K562 (cell line): ENCODE measurements around the gene RNF186. TPM values are rescaled to one million over a fixed set of nuclear protein-coding genes. Genes with fewer than 3 reads are reported as not detected.

Source experiments
- ATAC-seq: fragments of 200-7000 bp; cut with Tn5 transposase; 3 replicates; pipeline ENCODE4 v1.9.1; 2020; ENCODE audit warnings: moderate library complexity
- BruUV-seq: library from RNA; stranded (reverse); fragments of 400-500 nt; replicated peaks from 2 replicates; lab custom pipeline; 2021; lab: Mats Ljungman, UMichigan
- CTCF ChIA-PET: fragments of 300-600 bp; formaldehyde crosslinking; extraction: SDS; loops from one replicate; lab custom pipeline; 2021; ENCODE audit warnings: low intra/inter-chr PET ratio; lab: Yijun Ruan, JAX
- POLR2A ChIA-PET: fragments of 300-600, 350-650 bp; sonication (Branson Sonifier 250); formaldehyde crosslinking; extraction: SDS; loops from one replicate; lab custom pipeline; 2021; ENCODE audit warnings: antibody characterized with exemption, inconsistent platforms; lab: Yijun Ruan, JAX
- DNase-seq, 4 experiments: peaks; one replicate each; pipeline versions ENCODE4 v3.0.0 to v3.0.0-alpha.2; 2011 to 2018; ENCODE audit warnings: low spot score in 3 of 4, mixed read lengths in 3 of 4; ENCODE audit errors: extremely low read depth in 1 of 4
- FAIRE-seq: peaks from 2 replicates; lab custom pipeline; 2011; peaks lifted over from hg19 to GRCh38; lab: Jason Lieb, UNC
- H2AFZ ChIP-seq: 2 replicates; pipeline ENCODE4 v1.6.0; 2011; ENCODE audit warnings: low read depth, low read length, control low read depth, inconsistent platforms
- H3K27ac ChIP-seq: fragments of 200-600 bp; 3 replicates; pipeline ENCODE4 v1.8.0; 2011; ENCODE audit warnings: low read depth, mild to moderate bottlenecking, control low read depth, inconsistent platforms, low read length, moderate library complexity, mixed read lengths; ENCODE audit errors: extremely low read depth
- H3K27me3 ChIP-seq, 2 experiments: fragments of 300-600 bp in 1 of 2; 2 replicates in 1 of 2; 3 replicates in 1 of 2; pipeline versions ENCODE4 v1.6.0 to v1.8.0; 2011; ENCODE audit warnings: inconsistent platforms in 2 of 2, low read length in 2 of 2, mild to moderate bottlenecking in 1 of 2, mixed read lengths in 1 of 2, moderate library complexity in 1 of 2; ENCODE audit not compliant: control insufficient read depth in 2 of 2, insufficient read depth in 2 of 2
- H3K36me3 ChIP-seq: fragments of 300-600 bp; 3 replicates; pipeline ENCODE4 v1.8.0; 2011; ENCODE audit warnings: mild to moderate bottlenecking, low read length, inconsistent platforms; ENCODE audit not compliant: control insufficient read depth, insufficient read depth
- H3K4me1 ChIP-seq, 2 experiments: fragments of 200-600 bp in 1 of 2; replicated peaks in 1 of 2; 2 replicates in 1 of 2; 3 replicates in 1 of 2; pipeline versions ENCODE4 v1.5.1 to v1.8.0; 2011; ENCODE audit warnings: inconsistent platforms in 2 of 2, low read length in 2 of 2, mild to moderate bottlenecking in 1 of 2, mixed read lengths in 1 of 2, moderate library complexity in 1 of 2; ENCODE audit not compliant: control insufficient read depth in 2 of 2, insufficient read depth in 2 of 2
- H3K4me2 ChIP-seq: 2 replicates; pipeline ENCODE4 v1.6.1; 2011; ENCODE audit warnings: low read length, control low read depth, inconsistent platforms, mixed read lengths; ENCODE audit not compliant: insufficient read depth
- H3K4me3 ChIP-seq: fragments of 200-600 bp; sonication (generic), shearing (Covaris generic); 2 replicates; pipeline ENCODE4 v1.5.1; 2016; ENCODE audit warnings: control low read depth, inconsistent platforms
- H3K79me2 ChIP-seq: fragments of 200-600 bp; 3 replicates; pipeline ENCODE4 v1.8.0; 2011; ENCODE audit warnings: low read length, inconsistent platforms; ENCODE audit not compliant: control insufficient read depth, insufficient read depth
- H3K9ac ChIP-seq, 2 experiments: 2 replicates each; pipeline versions ENCODE4 v1.6.0 to v1.6.1; 2011; ENCODE audit warnings: low read depth in 2 of 2, low read length in 2 of 2, control low read depth in 1 of 2, inconsistent platforms in 1 of 2, mild to moderate bottlenecking in 1 of 2, mixed read lengths in 1 of 2; ENCODE audit not compliant: insufficient read depth in 1 of 2
- H3K9me1 ChIP-seq: one replicate; pipeline ENCODE4 v1.6.0; 2011; ENCODE audit warnings: inconsistent platforms, mild to moderate bottlenecking, low read length, moderate library complexity; ENCODE audit not compliant: control insufficient read depth, insufficient read depth
- H3K9me3 ChIP-seq: replicated peaks from 2 replicates; pipeline ENCODE4 v1.5.1; 2011; ENCODE audit warnings: low read depth, low read length, inconsistent platforms; ENCODE audit not compliant: control insufficient read depth, insufficient read depth
- H4K20me1 ChIP-seq: replicated peaks from 2 replicates; pipeline ENCODE4 v1.6.1; 2011; ENCODE audit warnings: low read length, inconsistent platforms, mixed read lengths; ENCODE audit not compliant: control insufficient read depth, insufficient read depth
- C11orf30 ChIP-seq: fragments of 450-650 bp; IDR thresholded peaks from 2 replicates; pipeline ENCODE4 v1.6.1; 2016; ENCODE audit warnings: low read depth, mild to moderate bottlenecking
- CBFA2T2 ChIP-seq: fragments of 450-650 bp; conservative IDR thresholded peaks from 2 replicates; pipeline ENCODE4 v1.6.1; 2017; ENCODE audit warnings: mild to moderate bottlenecking
- FOXP1 ChIP-seq: sonication (generic); formaldehyde crosslinking; IDR thresholded peaks from 2 replicates; pipeline ENCODE4 v1.8.0; 2022; ENCODE audit warnings: mild to moderate bottlenecking, missing genetic modification reagents
- IRF2 ChIP-seq: sonication (generic); formaldehyde crosslinking; IDR thresholded peaks from 2 replicates; pipeline ENCODE4 v1.8.1; 2022; ENCODE audit warnings: mild to moderate bottlenecking, missing genetic modification reagents
- KAT8 ChIP-seq: fragments of 450-650 bp; IDR thresholded peaks from 2 replicates; pipeline ENCODE4 v1.6.1; 2016; ENCODE audit warnings: low read depth, mild to moderate bottlenecking
- MAFG ChIP-seq: fragments of 450-650 bp; conservative IDR thresholded peaks from 2 replicates; pipeline ENCODE4 v1.6.1; 2016; ENCODE audit warnings: missing genetic modification characterization, missing compliant biosample characterization
- MCM3 ChIP-seq: fragments of 450-650 bp; IDR thresholded peaks from 2 replicates; pipeline ENCODE4 v1.6.1; 2016
- SMARCA5 ChIP-seq: fragments of 450-650 bp; IDR thresholded peaks from 2 replicates; pipeline ENCODE4 v1.6.1; 2016
- ZBTB2 ChIP-seq: fragments of 450-650 bp; IDR thresholded peaks from 2 replicates; pipeline ENCODE4 v1.6.1; 2016; ENCODE audit warnings: antibody characterized with exemption
- ZNF316 ChIP-seq: fragments of 450-650 bp; IDR thresholded peaks from 2 replicates; pipeline ENCODE4 v1.6.1; 2016
- WGBS: fragments of 100-300 bp; shearing (Covaris generic); methylation state at CpG from one replicate; pipeline ENCODE4 v1.1.6; 2016; ENCODE audit warnings: low coverage, mixed read lengths; ENCODE audit not compliant: insufficient coverage; ENCODE audit errors: missing lambda C conversion rate; 5-methylcytosine and 5-hydroxymethylcytosine counted together
- in situ Hi-C: fragments of 300-500 bp; cut with MboI; formaldehyde crosslinking; loops from 4 replicates; pipeline ENCODE4 v1.15.0; 2018; ENCODE audit warnings: inconsistent platforms, mixed read lengths
- intact Hi-C: fragments of 100-400 bp; cut with micrococcal nuclease; formaldehyde crosslinking; loops from 2 replicates; pipeline ENCODE4 v1.14.2; 2022
- polyA plus RNA-seq, 8 experiments: library from polyadenylated mRNA; depleted of rRNA in 4 of 8; stranded (reverse) in 5 of 8; unstranded in 3 of 8; fragments of >200 nt; fragmentation: Nextera tagmentation in 2 of 8; fragmentation: Illumina TruSeq in 1 of 8; extraction: Ambion mirVana in 2 of 8; extraction: Trizol in 1 of 8; gene quantifications; 2 replicates each; pipeline versions ENCODE4 v1.2.1 to v1.2.3, GENCODE V29; 2011 to 2014; ENCODE audit warnings: inconsistent platforms in 1 of 8, missing spikeins in 1 of 8
- total RNA-seq, 7 experiments: library from RNA; depleted of rRNA in 6 of 7; stranded (reverse); fragments of >200 nt in 6 of 7; fragmentation: Illumina TruSeq in 2 of 7; extraction: Trizol in 2 of 7; gene quantifications; 2 replicates each; pipeline versions ENCODE4 v1.2.1 to v1.2.3, GENCODE V29; 2011 to 2021; ENCODE audit warnings: low replicate concordance in 1 of 7

The RNF186 gene
- total and polyA plus RNA-seq, 9 of the 15 experiments (the other 6 are each of a cell fraction or from before 2014, with no cell fraction given) = not detected

GRCh38 chr1:19844731-19845495 is 29.8 kb upstream of the RNF186 start:
- POLR2A ChIA-PET = interaction anchor here (0.6 to 1.5 kb wide), 2 partner anchors 25 to 55 kb away, joined by 3 to 4 read pairs; no protein-coding TSS in a partner anchor
- Histone ChIP-seq H3K9me1 (no peaks in the 10 kb centered on the region), H3K27me3 (peaks cover 26 to 43% of the 10 kb centered on the region in 2 experiments), H3K4me2 (no peak overlapping the region), H2AFZ (no peak overlapping the region), H3K79me2 (no peaks in the 10 kb centered on the region), H3K9me3 (no peaks in the 10 kb centered on the region), H3K27ac (no peak overlapping the region), H3K36me3 (no peaks in the 10 kb centered on the region), H4K20me1 (no peaks in the 10 kb centered on the region), H3K9ac (no peak overlapping the region), H3K4me3 (no peak overlapping the region), H3K4me1 (no peaks in the 10 kb centered on the region; a peak in 1 of 5 replicates)
- WGBS = 1% methylated on average over 11 of the region's 11 CpGs
- FAIRE-seq = no peak
- TF ChIP-seq MAFG (tag) (peak; percentile 42; the same call in 1 of the 2 replicates), CBFA2T2 (no peak), ZNF316 (peak; percentile 59), KAT8 (no peak), ZBTB2 (no peak), C11orf30 (peak; percentile 43; the same call in 1 of the 2 replicates), MCM3 (no peak), FOXP1 (CRISPR knock-in tag) (no peak), SMARCA5 (no peak), IRF2 (CRISPR knock-in tag) (no peak)
- no TSS peak for BruUV-seq
- intact Hi-C loops = no loop called here
- no peak for ATAC-seq
- CTCF ChIA-PET = no interaction called here
- in situ Hi-C loops = no loop called here
- no peak for DNase-seq
